Activated CD8-positive, alpha-beta memory T cell treated with anti-CD3 and anti-CD28 coated beads, Interleukin-2, amount 50 U/mL, for 24 hours (primary cell): ENCODE data around the gene SPDYE2.
"Not testable (repeated sequence)": the region's sequence is repeated elsewhere in the genome, so short reads cannot be mapped to it uniquely, and the experiment has no call there.

Source experiments
- DNase-seq: peaks from one replicate; pipeline ENCODE4 v3.0.0-alpha.2; 2020; ENCODE audit errors: extremely low read depth

Gene SPDYE2

DNA sequence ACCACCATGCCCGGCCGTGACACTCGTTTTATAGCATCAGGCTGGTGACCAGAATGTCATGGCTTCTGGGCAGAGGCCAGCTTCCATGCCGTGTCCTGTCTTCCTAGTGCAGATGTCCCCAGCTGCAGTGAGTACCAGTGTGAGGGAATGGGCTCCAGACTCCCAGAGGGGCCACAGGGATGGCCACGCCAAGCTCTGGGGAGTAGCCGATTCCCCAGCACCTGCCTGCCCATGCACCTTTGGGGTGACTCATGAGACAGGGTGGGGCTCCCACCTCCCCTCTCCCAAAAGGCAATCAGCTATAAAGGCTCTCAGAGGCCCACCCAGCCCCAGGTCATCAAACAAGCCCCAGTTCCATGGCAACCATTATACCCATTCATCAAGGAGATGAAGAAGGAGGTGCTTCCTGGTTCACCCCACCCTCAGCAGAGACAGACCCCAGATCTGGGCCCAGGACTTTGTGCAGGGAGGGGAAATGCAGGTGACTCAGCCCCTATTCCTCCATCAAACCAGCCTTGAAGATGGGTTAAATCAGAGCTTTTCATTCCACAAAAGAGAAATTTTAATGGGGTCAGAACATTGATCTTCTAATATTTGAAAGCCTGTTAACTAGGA, at the start of gene SPDYE2:
TSS of gene SPDYE2 (plus strand) at position 419 of the 615 bp plus-strand sequence. CDS start 2,030 bp downstream, outside the sequence.
- not testable (repeated sequence) for DNase-seq

GRCh38 chr7:102503141-102503540, 47.9 kb upstream of the SPDYE2 start:
- DNase-seq = not testable (repeated sequence)

- DNase-seq = not testable (repeated sequence)
Observed at GRCh38 chr7:102505298-102506185, 45.5 kb upstream of the SPDYE2 start.

- DNase-seq = not testable (repeated sequence)
Observed at GRCh38 chr7:102507410-102508088, 43.5 kb upstream of the SPDYE2 start.

DNA sequence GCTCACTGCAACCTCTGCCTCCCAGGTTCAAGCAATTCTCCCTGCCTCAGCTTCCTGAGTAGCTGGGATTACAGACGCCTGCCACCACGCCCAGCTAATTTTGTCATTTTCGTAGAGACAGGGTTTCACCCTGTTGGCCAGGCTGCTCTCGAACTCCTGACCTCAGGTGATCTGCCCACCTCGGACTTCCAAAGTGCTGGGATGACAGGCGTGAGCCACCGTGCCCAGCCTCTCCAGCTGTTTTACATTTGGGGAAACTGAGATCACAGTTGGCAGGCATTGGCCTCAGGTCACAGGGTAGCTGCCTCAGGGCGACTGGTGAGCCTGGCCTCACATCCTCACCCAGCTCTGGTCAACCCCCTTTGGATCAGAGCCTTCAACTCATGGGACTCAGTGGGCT, 40.5 kb upstream of the SPDYE2 start:
- not testable (repeated sequence) for DNase-seq

DNA sequence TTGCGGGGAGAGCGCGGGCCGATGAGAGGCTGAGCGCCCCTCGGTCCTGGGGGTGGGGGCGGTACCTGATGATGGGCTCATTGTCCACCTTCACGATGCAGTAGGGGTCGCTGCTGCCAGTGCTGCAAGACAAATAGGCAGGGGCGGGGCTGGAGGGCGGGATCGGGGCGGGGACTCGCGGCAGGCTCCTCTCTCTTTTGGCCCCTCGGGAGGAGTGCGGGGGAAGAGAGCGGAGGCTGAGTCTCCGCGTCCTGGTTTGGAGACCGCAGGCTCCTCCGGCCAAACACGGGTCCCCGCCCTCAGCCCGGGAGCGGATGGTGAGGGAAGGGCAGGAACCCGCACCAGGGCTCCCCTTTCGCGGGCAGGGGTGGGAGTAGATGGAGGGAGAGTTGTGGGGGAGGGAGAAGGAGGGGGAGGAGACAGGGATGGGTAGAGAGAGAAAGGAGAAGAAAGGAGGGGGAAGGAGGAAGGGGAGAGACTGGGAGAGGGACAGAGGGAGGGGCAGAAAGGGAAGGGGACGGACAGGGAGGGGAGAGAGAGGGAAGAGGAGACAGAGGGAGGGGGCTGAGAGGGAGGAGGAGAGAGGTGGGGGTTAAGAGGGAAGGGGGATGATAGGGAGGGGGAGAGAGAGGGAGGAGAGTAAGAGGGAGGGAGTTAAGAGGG, 39.0 kb upstream of the SPDYE2 start:
- DNase-seq = not testable (repeated sequence)

- not testable (repeated sequence) for DNase-seq
Observed at GRCh38 chr7:102512642-102513221, 38.3 kb upstream of the SPDYE2 start.

DNA sequence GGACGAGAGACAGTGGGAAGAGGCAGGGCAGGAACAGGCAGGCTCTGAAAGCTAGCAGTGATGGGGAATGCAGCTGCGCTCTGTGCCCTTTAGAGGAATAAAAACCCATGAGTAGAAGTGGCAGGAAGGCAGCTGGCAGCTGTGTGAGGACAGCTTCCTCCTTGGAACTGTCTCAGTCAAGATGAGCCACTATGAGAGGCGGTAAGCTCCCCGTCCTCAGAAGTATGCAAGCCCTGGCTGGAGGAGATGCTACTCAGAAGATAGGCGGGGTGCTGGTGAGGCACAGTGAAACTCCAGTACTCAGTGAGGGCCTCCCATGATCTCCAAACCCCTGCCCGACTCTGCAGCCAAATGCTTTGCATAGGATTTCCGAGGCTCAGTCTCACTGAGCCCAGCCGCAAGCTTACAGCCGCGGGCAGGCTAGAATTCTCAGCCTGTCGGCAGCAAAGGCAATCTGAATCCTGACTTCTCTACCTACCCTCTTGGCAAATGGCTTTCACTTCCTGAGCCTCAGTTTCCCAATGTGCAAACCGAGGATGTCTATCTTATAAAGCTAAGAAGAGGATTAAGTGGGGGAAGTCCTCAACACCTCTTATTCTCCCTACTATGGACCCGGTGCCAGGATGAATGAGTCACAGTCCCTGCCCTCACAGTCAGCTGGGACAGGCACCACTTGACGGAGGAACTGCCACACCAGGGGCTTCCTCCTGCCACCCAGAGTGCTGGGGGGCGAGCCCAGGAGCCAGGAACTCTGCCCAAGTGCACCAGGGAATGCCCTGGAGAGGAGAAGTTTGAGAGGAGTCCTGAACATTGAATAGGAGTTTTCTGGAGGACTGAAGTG, 35.9 kb upstream of the SPDYE2 start:
- not testable (repeated sequence) for DNase-seq

- not testable (repeated sequence) for DNase-seq
Observed at GRCh38 chr7:102515889-102516288, 35.1 kb upstream of the SPDYE2 start.

DNA sequence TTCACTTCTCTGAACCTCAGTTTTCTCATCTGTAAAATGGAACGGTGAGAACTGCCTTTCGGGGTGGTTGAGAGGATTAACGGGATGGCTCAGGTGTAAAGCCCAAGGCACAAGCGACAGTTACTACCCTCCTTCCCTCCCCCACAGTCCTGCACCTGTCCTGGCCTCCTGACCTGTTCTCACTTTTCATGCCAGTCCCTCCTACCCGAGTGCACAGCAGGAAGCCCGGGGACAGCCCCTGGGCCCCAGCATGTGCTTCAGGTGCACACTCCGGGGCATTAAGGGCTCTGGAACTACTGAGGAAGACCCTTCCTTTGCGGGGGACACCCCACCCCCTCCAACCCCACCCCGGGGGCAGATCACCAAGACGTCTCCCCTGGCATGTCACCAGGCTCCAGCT, 34.1 kb upstream of the SPDYE2 start:
- DNase-seq = not testable (repeated sequence)

DNA sequence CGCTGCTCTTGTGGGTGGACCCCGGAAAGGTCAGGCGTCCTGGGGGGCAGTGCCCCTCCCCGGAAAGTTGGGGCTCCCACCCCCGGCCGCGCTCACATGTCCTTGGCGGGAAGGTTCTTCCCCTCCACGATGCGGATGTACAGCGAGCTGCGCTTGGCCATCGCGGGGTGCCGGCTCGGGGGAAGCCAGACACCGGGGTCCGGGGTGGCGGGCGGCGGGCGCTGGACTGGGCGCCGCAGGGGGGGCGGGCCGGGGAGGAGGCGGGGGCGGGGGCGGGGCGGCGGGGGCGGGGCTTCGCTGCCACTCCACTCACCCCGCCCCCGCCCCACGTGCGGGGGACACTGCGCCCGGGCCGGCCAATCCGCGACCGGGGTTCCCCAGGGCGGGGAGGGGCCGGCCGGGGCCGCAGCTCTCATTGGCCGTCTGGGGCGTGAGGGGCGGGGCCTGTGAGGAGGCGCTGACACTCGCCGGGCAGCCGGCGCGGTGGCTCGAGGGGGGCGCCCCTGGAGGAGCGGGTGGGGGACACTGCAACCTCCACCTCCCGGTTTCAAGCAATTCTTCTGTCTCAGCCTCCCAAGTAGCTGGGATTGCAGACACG, 33.4 kb upstream of the SPDYE2 start, which contains the start of gene RASA4B:
TSS of gene RASA4B (minus strand) at position 228 of the 598 bp plus-strand sequence. CDS start at position 161, 67 bp downstream.
- DNase-seq = not testable (repeated sequence)

DNA sequence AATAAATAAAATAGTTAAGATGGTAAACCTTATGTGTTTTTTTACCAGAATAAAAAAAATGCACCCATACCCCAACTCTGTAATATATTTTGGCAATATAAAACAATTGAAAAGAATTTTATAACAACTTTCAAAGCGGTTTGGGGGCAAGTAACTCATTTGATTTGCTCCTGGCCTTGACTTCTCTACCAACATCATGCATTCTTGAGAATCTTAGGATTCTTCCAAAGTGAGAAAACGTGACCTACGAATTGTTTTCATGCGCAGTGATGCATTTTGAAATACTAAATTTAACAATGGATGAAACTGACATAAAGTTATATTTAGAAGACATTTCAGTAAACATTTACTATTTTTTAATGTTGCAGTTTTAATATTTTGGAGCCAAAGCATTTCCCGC, 30.2 kb upstream of the SPDYE2 start:
- DNase-seq = not testable (repeated sequence)

DNA sequence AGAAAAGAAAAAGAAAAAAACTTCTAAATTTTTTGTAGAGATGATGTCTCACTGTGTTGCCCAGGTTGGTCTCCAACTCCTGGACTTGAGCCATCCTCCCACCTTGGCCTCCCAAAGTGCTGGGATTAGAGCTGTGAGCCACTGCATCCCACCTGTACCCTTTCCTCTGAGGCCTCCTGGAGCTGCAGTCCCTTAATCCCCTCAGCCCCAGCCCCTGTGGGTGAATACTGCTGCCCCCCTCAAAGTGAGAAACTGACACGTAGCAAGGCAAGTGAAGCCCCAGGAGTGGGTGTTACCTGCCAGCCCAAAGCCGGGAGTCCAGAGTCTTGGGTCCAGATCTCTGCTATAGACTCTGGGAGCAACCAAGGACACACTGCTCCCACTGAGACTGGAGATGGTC, 26.2 kb upstream of the SPDYE2 start:
- DNase-seq = not testable (repeated sequence)

GRCh38 chr7:102527182-102527581, 23.8 kb upstream of the SPDYE2 start:
- not testable (repeated sequence) for DNase-seq

DNA sequence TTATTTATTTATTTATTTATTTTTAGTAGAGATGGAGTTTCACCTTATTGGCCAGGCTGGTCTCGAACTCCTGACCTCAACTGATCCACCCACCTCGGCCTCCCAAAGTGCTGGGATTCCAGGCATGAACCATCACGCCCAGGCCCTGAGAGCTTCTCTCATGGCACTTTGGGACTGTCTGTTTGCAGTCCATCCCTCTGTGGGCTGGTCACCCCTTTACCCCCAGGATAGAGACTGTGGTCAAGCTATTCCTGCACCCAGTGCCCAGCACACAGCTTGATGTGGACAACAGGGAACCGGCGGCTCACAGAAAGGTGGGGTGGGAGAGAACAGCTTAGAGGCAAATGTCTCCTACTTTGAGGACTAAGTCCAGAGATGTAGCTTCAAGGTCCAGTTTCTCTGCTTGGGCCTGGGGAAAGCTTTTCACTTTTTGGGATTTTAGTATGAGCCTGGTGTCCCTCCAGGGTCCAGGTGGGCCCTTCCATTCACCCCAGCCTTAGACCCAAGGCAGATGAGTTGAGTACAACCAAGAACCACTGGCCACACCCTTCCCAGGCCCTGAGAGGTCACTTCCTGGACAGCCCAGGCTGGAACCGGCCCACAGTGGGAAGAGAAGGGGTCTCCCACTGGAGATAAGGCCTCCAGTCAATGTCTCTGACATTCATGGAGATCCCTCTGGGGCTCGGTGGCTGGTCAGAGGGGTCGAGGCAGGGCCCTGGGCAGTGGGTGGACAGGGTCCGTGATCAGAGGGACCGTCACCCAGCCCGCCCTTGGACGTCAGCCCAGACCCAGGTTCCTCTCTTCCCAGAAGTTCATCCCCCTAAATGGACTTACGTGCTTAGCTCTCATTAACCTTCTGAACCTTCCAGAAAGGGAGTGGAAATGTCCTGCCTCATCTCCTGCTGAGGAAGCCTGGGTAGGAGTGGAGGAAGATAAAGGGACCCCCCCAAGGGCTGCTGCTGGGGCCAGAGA, 22.9 kb upstream of the SPDYE2 start:
- not testable (repeated sequence) for DNase-seq

GRCh38 chr7:102531583-102531982, 19.4 kb upstream of the SPDYE2 start:
- not testable (repeated sequence) for DNase-seq

DNA sequence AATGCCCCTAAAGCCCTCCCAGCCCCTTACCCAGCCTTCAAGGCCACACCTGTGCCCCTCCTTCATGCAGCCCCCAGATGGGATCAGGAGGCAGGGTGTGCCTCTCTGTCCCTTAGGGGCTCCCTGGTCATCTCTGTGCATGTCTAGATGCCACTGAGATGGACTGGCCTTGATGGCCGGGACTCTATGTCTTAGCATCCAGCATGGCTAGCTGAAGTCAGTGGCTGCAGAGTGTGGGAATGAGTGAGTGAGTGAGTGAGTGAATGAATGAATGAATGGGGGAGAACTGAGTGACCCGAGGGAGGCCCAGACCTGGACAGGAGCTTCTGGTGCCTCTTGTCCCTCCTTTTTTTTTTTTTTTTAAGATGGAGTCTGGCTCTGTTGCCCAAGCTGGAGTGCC, 18.9 kb upstream of the SPDYE2 start:
- not testable (repeated sequence) for DNase-seq

GRCh38 chr7:102535062-102535615, 15.9 kb upstream of the SPDYE2 start:
- not testable (repeated sequence) for DNase-seq
